CD4-positive, alpha-beta T cell treated with Interleukin-2 at 100 ng/mL for 4 hours (primary cell): ENCODE measurements around the gene CDC73.

Experiments
- DNase-seq: peaks from one replicate; pipeline ENCODE4 v3.0.0-alpha.2; 2020; ENCODE audit warnings: low spot score

Gene CDC73

GRCh38 chr1:193121616-193122593 is at the start of gene CDC73:
Gene CDC73, plus strand, starts transcription at chr1:193122031. Its CDS starts 170 bp downstream, at chr1:193122201.
- DNase-seq = peak; percentile 99

GRCh38 chr1:193077991-193078390 is 43.8 kb upstream of the CDC73 start:
- DNase-seq = no peak

- DNase-seq = no peak
Measured at GRCh38 chr1:193079187-193079586, 42.6 kb upstream of the CDC73 start.

- no peak for DNase-seq
Measured at GRCh38 chr1:193083365-193084088, 38.3 kb upstream of the CDC73 start.

GRCh38 chr1:193085263-193085662 is 36.6 kb upstream of the CDC73 start:
- no peak for DNase-seq

- no peak for DNase-seq
Measured at GRCh38 chr1:193086342-193086741, 35.5 kb upstream of the CDC73 start.

- no peak for DNase-seq
Measured at GRCh38 chr1:193087893-193088292, 33.9 kb upstream of the CDC73 start.

GRCh38 chr1:193090865-193091264 is 31.0 kb upstream of the CDC73 start:
- no peak for DNase-seq

- DNase-seq = no peak
Measured at GRCh38 chr1:193094112-193094511, 27.7 kb upstream of the CDC73 start.

GRCh38 chr1:193102662-193103061 is 19.2 kb upstream of the CDC73 start:
- no peak for DNase-seq

GRCh38 chr1:193103759-193104501 is 17.9 kb upstream of the CDC73 start:
- no peak for DNase-seq

- DNase-seq = peak; percentile 7
Measured at GRCh38 chr1:193104502-193104906, 17.3 kb upstream of the CDC73 start.

- peak; percentile 72 for DNase-seq
Measured at GRCh38 chr1:193104907-193105820, 16.7 kb upstream of the CDC73 start, which contains the start of gene GLRX2. Gene GLRX2, minus strand, starts transcription at chr1:193105414. Its CDS starts 32 bp downstream, at chr1:193105382.

- DNase-seq = no peak
Measured at GRCh38 chr1:193105821-193106177, 16.0 kb upstream of the CDC73 start.

- no peak for DNase-seq
Measured at GRCh38 chr1:193108471-193108870, 13.4 kb upstream of the CDC73 start.

- no peak for DNase-seq
Measured at GRCh38 chr1:193109619-193110018, 12.2 kb upstream of the CDC73 start.

GRCh38 chr1:193110246-193110645 is 11.6 kb upstream of the CDC73 start:
- no peak for DNase-seq

GRCh38 chr1:193110864-193111263 is 11.0 kb upstream of the CDC73 start:
- no peak for DNase-seq

- DNase-seq = no peak
Measured at GRCh38 chr1:193111641-193112090, 10.2 kb upstream of the CDC73 start.

GRCh38 chr1:193113258-193113991 is 8.4 kb upstream of the CDC73 start:
- no peak for DNase-seq
